Measurements from ENCODE around the gene KCNG2.

- no peak for TF ChIP-seq CTCF (IDR thresholded peaks at IDR 0.05)
- no peak for TF ChIP-seq EZH2 (IDR thresholded peaks at IDR 0.05)
Measured at GRCh38 chr18:79941473-79942119, 143.9 kb downstream of the KCNG2 start.

Data from neural progenitor cell (in vitro differentiated cells).